Activated naive CD8-positive, alpha-beta T cell treated with anti-CD3 and anti-CD28 coated beads, Interleukin-2, amount 50 U/mL, for 24 hours (primary cell): ENCODE results near the gene HLA-DRA.
"Not testable (repeated sequence)": the region's sequence is repeated elsewhere in the genome, so short reads cannot be mapped to it uniquely, and the experiment has no call there.

Experiments used
- ATAC-seq: fragments of 150-1000 bp; cut with Tn5 transposase; one replicate; pipeline ENCODE4 v1.10.0; 2021
- DNase-seq: peaks from one replicate; pipeline ENCODE4 v3.0.0; 2021
- H3K27ac Mint-ChIP-seq: one replicate; pipeline ENCODE4 v1.8.0; 2021; ENCODE audit warnings: mild to moderate bottlenecking, mixed read lengths
- H3K27me3 Mint-ChIP-seq: one replicate; pipeline ENCODE4 v1.8.0; 2021; ENCODE audit warnings: mixed read lengths
- H3K36me3 Mint-ChIP-seq: one replicate; pipeline ENCODE4 v1.8.0; 2021; ENCODE audit warnings: low read depth, mixed read lengths
- H3K4me1 Mint-ChIP-seq: one replicate; pipeline ENCODE4 v1.8.0; 2021; ENCODE audit warnings: mixed read lengths
- H3K4me3 Mint-ChIP-seq: one replicate; pipeline ENCODE4 v1.8.0; 2021; ENCODE audit warnings: mild to moderate bottlenecking, moderate library complexity, mixed read lengths
- H3K9me3 Mint-ChIP-seq: one replicate; pipeline ENCODE4 v1.8.0; 2021; ENCODE audit warnings: mixed read lengths

The HLA-DRA gene

GRCh38 chr6:32444433-32444832, 4.7 kb downstream of the HLA-DRA start:
- Mint-ChIP-seq H3K4me3 (no peak overlapping the region), H3K27me3 (peaks cover 27% of the 10 kb centered on the region)

GRCh38 chr6:32445321-32445854, 5.7 kb downstream of the HLA-DRA start:
- peak; percentile 59 for ATAC-seq
- Mint-ChIP-seq H3K4me1 (peaks cover 15% of the 10 kb centered on the region), H3K36me3 (peaks cover 12% of the 10 kb centered on the region), H3K4me3 (no peak overlapping the region), H3K27me3 (peaks cover 24% of the 10 kb centered on the region), H3K27ac (no peak overlapping the region), H3K9me3 (no peaks in the 10 kb centered on the region)
- DNase-seq, result no peak

More at GRCh38 chr6:32444433-32444832, 4.7 kb downstream of the HLA-DRA start:
- peaks cover 21% of the 10 kb centered on the region for H3K4me1 Mint-ChIP-seq
- no peak for DNase-seq
- H3K9me3 Mint-ChIP-seq, result no peaks in the 10 kb centered on the region
- ATAC-seq, result no peak
- peaks cover 13% of the 10 kb centered on the region for H3K36me3 Mint-ChIP-seq
- no peak overlapping the region for H3K27ac Mint-ChIP-seq

DNA sequence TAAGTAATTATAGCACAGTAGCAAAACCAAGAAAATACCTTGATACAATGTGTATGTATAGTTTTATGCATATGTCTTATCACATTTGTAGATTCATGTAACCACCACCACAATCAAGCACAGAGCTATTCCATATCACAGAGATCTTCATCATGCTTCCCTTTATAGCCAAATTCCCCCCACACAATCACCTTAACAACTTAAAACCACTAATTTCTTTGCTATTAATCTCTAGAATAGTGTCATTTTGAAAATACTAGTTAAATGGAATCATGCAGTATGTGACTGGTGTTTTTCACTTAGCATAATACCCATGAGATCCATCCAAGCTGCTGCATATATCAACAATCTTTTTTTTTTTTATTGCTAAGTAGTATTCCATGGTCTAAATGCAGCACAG, 8.2 kb downstream of the HLA-DRA start:
- DNase-seq (no peak), ATAC-seq (no peak)
- Mint-ChIP-seq H3K4me3 (no peak overlapping the region), H3K27me3 (peaks cover 38% of the 10 kb centered on the region), H3K4me1 (peaks cover 10% of the 10 kb centered on the region), H3K9me3 (peaks cover 8% of the 10 kb centered on the region), H3K36me3 (peaks cover 6% of the 10 kb centered on the region), H3K27ac (no peak overlapping the region)

DNA sequence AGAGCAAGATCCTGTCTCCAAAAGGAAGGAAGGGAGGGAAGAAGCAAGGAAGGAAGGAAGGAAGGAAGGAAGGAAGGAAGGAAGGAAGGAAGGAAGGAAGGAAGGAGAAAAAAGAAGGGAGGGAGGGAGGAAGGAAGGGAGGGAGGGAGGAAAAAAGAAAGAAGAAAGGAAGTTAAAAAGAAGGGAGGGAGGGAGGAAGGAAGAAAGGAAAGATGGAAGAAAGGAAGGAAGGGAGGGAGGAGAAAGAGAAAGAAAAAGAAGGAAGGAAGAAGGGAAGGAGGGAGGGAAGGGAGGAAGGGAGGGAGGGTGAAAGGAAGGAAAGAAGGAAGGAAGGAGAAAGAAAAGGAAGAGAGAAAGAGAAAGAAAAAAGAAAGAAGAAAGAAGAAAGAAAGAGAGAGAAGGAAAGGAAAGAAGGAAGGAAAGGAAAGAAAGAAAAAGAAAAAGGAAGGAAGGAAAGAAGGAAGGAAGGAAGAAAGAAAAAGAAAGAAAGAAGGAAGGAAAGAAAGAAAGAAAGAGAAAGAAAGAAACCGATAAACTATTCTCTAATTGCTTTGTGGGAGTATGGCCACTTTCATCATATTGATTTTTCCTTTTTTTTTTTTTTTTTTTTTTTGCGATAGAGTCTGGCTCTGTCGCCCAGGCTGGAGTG, 9.5 kb downstream of the HLA-DRA start:
- Mint-ChIP-seq H3K9me3 (peaks cover 8% of the 10 kb centered on the region), H3K27me3 (peaks cover 42% of the 10 kb centered on the region), H3K4me1 (peaks cover 10% of the 10 kb centered on the region), H3K4me3 (no peak overlapping the region), H3K36me3 (peaks cover 5% of the 10 kb centered on the region), H3K27ac (no peak overlapping the region)
- DNase-seq, result no peak
- ATAC-seq, result no peak

- H3K36me3 Mint-ChIP-seq, result peaks cover 5% of the 10 kb centered on the region
- no peak for ATAC-seq
- peaks cover 64% of the 10 kb centered on the region for H3K27me3 Mint-ChIP-seq
- peaks cover 8% of the 10 kb centered on the region for H3K4me1 Mint-ChIP-seq
- DNase-seq, result no peak
- H3K4me3 Mint-ChIP-seq, result no peak overlapping the region
- H3K9me3 Mint-ChIP-seq, result peaks cover 3% of the 10 kb centered on the region
- H3K27ac Mint-ChIP-seq, result no peak overlapping the region
Observed at GRCh38 chr6:32457054-32457453, 17.4 kb downstream of the HLA-DRA start.

DNA sequence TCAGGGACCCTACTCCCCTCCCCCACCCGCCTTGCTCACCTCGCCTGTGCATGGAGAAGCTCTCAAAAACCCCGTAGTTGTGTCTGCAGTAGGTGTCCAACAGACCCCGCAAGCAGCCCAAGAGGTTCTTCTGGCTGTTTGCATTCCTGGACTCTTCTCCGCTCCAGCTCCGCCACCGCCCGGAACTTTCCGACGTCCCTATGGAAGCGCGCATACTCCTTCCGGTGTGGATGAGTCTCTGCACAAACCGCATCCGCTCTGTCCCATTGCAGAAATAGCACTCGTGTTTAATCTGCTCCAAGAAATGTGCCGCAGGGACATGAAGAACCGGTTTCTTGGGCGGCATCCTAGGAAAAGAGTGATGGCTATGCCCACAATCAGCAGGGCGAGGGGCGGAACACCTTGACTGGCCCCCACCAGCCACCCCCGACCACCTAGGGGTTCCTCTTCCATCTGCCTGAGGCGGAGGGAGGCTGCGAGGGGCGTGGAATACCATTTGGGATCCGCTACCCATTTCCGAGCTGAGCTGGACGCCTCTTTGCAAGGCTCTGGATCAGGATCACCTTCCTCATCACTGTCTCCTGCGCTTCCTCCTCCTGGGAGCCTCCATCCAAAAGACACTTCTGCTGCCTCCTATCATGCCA, 20.2 kb downstream of the HLA-DRA start:
- Mint-ChIP-seq H3K4me1 (peaks cover 16% of the 10 kb centered on the region), H3K36me3 (no peaks in the 10 kb centered on the region), H3K27me3 (peaks cover 62% of the 10 kb centered on the region), H3K9me3 (peaks cover 4% of the 10 kb centered on the region), H3K27ac (no peak overlapping the region), H3K4me3 (peak overlapping the region; percentile 44)
- ATAC-seq (no peak), DNase-seq (no peak)

DNA sequence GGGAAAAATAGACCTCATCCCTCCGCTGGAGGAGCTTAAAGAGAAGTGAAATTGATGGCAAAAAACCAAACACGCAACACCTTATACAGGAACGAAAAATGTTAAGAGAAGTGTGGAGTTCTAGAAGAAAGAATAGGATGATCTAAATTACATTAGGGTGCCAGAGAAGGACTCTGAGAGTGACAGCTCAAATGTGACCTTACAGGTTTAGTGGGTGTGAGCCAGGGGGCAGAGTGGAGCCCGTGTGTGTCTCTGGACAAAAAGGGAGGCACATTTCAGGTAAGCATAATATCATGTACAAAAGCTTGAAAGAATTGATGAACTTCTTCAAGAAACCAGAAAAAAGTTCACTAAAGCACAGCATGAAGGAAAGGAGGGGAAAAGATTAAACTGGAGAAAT, 20.8 kb downstream of the HLA-DRA start:
- DNase-seq, result no peak
- Mint-ChIP-seq H3K36me3 (no peaks in the 10 kb centered on the region), H3K27ac (no peak overlapping the region), H3K4me1 (peaks cover 16% of the 10 kb centered on the region), H3K27me3 (peaks cover 62% of the 10 kb centered on the region), H3K4me3 (no peak overlapping the region), H3K9me3 (peaks cover 6% of the 10 kb centered on the region)
- ATAC-seq, result no peak

- no peak for ATAC-seq
Observed at GRCh38 chr6:32461493-32461892, 21.8 kb downstream of the HLA-DRA start.

DNA sequence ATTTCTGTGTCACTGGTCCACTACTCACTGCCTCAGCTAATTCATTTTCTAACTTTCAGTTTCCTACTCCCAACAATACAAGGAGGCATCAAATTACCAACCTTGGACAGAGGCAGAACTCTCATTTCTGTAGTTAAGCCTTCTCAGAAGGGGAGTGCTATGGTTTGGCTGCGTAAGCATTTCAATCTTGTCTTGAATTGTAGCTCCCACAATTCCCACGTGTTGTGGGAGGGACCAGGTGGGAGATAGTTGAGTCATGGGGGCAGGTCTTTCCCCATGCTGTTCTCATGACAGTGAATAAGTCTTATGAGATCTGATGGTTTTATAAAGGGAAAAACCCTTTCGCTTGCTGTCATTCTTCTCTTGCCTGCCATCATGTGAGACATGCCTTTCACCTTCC, 22.9 kb downstream of the HLA-DRA start:
- H3K27me3 Mint-ChIP-seq, result peaks cover 52% of the 10 kb centered on the region
- H3K9me3 Mint-ChIP-seq, result peaks cover 11% of the 10 kb centered on the region
- DNase-seq (peak; percentile 44), ATAC-seq (peak; percentile 96)
- H3K4me3 Mint-ChIP-seq, result no peak overlapping the region
- H3K36me3 Mint-ChIP-seq, result peaks cover 3% of the 10 kb centered on the region
- H3K27ac Mint-ChIP-seq, result peak overlapping the region; percentile 44
- peaks cover 16% of the 10 kb centered on the region for H3K4me1 Mint-ChIP-seq

More at GRCh38 chr6:32461493-32461892, 21.8 kb downstream of the HLA-DRA start:
- H3K27ac Mint-ChIP-seq, result no peak overlapping the region
- no peak for DNase-seq
- H3K4me1 Mint-ChIP-seq, result peaks cover 16% of the 10 kb centered on the region
- peaks cover 60% of the 10 kb centered on the region for H3K27me3 Mint-ChIP-seq
- no peak overlapping the region for H3K4me3 Mint-ChIP-seq
- H3K9me3 Mint-ChIP-seq, result peaks cover 7% of the 10 kb centered on the region
- peaks cover 1% of the 10 kb centered on the region for H3K36me3 Mint-ChIP-seq

DNA sequence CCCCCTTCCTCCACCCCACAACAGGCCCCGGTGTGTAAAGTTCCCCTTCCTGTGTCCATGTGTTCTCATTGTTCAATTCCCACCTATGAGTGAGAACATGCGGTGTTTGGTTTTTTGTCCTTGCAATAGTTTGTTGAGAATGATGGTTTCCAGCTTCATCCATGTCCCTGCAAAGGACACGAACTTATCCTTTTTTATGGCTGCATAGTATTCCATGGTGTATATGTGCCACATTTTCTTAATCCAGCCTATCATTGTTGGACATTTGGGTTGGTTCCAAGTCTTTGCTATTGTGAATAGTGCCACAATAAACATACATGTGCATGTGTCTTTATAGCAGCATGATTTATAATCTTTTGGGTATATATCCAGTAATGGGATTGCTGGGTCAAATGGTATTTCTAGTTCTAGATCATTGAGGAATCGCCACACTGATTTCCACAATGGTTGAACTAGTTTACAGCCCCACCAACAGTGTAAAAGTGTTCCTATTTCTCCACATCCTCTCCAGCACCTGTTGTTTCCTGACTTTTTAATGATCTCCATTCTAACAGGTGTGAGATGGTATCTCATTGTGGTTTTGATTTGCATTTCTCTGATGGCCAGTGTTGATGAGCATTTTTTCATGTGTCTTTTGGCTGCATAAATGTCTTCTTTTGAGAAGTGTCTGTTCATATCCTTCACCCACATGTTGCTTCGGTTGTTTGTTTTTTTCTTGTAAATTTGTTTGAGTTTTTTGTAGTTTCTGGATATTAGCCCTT, 28.2 kb downstream of the HLA-DRA start:
- not testable (repeated sequence) for H3K36me3 Mint-ChIP-seq, H3K4me3 Mint-ChIP-seq, ATAC-seq, H3K27ac Mint-ChIP-seq, H3K4me1 Mint-ChIP-seq, DNase-seq
- Mint-ChIP-seq H3K27me3 (peaks cover 26% of the 10 kb centered on the region), H3K9me3 (peaks cover 11% of the 10 kb centered on the region)

- Mint-ChIP-seq H3K9me3 (no peaks in the 10 kb centered on the region), H3K27me3 (peaks cover 17% of the 10 kb centered on the region), H3K27ac (no peak overlapping the region), H3K4me3 (peak overlapping the region; percentile 2), H3K4me1 (peaks cover 11% of the 10 kb centered on the region), H3K36me3 (no peaks in the 10 kb centered on the region)
- ATAC-seq (peak; percentile 20), DNase-seq (no peak)
Observed at GRCh38 chr6:32472781-32473375, 33.2 kb downstream of the HLA-DRA start.

- not testable (repeated sequence) for H3K4me3 Mint-ChIP-seq, H3K36me3 Mint-ChIP-seq
- H3K27ac Mint-ChIP-seq, result peak overlapping the region; percentile 73
Observed at GRCh38 chr6:32473376-32474348, 34.0 kb downstream of the HLA-DRA start.

GRCh38 chr6:32475392-32476206, 35.9 kb downstream of the HLA-DRA start:
- no peaks in the 10 kb centered on the region for H3K36me3 Mint-ChIP-seq
- H3K9me3 Mint-ChIP-seq, result no peaks in the 10 kb centered on the region
- no peak overlapping the region for H3K27ac Mint-ChIP-seq
- ATAC-seq (no peak), DNase-seq (no peak)
- H3K27me3 Mint-ChIP-seq, result peaks cover 14% of the 10 kb centered on the region
- no peak overlapping the region for H3K4me3 Mint-ChIP-seq
- H3K4me1 Mint-ChIP-seq, result peaks cover 11% of the 10 kb centered on the region

More at GRCh38 chr6:32473376-32474348, 34.0 kb downstream of the HLA-DRA start:
- peak; percentile 90 for ATAC-seq
- not testable (repeated sequence) for DNase-seq, H3K9me3 Mint-ChIP-seq
- H3K4me1 Mint-ChIP-seq, result peaks cover 11% of the 10 kb centered on the region
- peaks cover 14% of the 10 kb centered on the region for H3K27me3 Mint-ChIP-seq
